CD1c-positive myeloid dendritic cell (primary cell): ENCODE data around the gene POLR2J3.
"Not testable (repeated sequence)": the region's sequence is repeated elsewhere in the genome, so short reads cannot be mapped to it uniquely, and the experiment has no call there.

Experiments used
- DNase-seq: peaks from one replicate; pipeline ENCODE4 v3.0.0-alpha.2; 2016; ENCODE audit errors: extremely low spot score

The POLR2J3 gene

GRCh38 chr7:102520797-102521196 lies 51.6 kb downstream of the POLR2J3 start:
- DNase-seq, result not testable (repeated sequence)

GRCh38 chr7:102517550-102518147 lies 54.7 kb downstream of the POLR2J3 start, which contains the start of gene RASA4B:
RASA4B (minus strand) TSS chr7:102517777; CDS start chr7:102517710, 67 bp downstream.
- DNase-seq, result peak; percentile 1
